IMR-90 (cell line): Measurements from ENCODE around the gene CYTH1. TPM values are rescaled to one million over a fixed set of nuclear protein-coding genes. Genes with fewer than 3 reads are reported as not detected.
A peak's percentile ranks its signal among the peaks of the same experiment; 100 is the strongest.

Source experiments
- ATAC-seq: fragments of 200-7000 bp; cut with Tn5 transposase; 2 replicates; pipeline ENCODE4 v1.9.1; 2020; ENCODE audit warnings: low read depth, mild to moderate bottlenecking, moderate library complexity
- BruUV-seq: library from RNA; stranded (reverse); fragments of 400-500 nt; replicated peaks from 2 replicates; lab custom pipeline; 2021; lab: Mats Ljungman, UMichigan
- CTCF ChIA-PET: fragments of 300-600 bp; formaldehyde crosslinking; extraction: SDS; loops from one replicate; lab custom pipeline; 2021; ENCODE audit warnings: antibody characterized with exemption; lab: Yijun Ruan, JAX
- POLR2A ChIA-PET: fragments of 300-600 bp; sonication (Branson Sonifier 250); formaldehyde crosslinking; loops from one replicate; lab custom pipeline; 2022; ENCODE audit warnings: antibody characterized with exemption; ENCODE audit not compliant: unreplicated experiment; lab: Charles Lee
- DNase-seq: peaks from one replicate; pipeline ENCODE4 v3.0.0; 2013
- H2AFZ ChIP-seq: replicated peaks from 2 replicates; pipeline ENCODE3; 2013; ENCODE audit warnings: low read length, mild to moderate bottlenecking; ENCODE audit not compliant: poor library complexity
- H2AK5ac ChIP-seq: 2 replicates; pipeline ENCODE4 v1.6.1; 2013; ENCODE audit warnings: low read depth, low read length, inconsistent platforms
- H2AK9ac ChIP-seq: replicated peaks from 2 replicates; pipeline ENCODE3; 2013; ENCODE audit warnings: mild to moderate bottlenecking, low read depth, low read length, moderate library complexity; ENCODE audit not compliant: poor library complexity
- H2BK120ac ChIP-seq: 2 replicates; pipeline ENCODE4 v1.6.1; 2013; ENCODE audit warnings: low read depth, low read length, inconsistent platforms
- H2BK15ac ChIP-seq: 3 replicates; pipeline ENCODE4 v1.6.1; 2013; ENCODE audit warnings: low read depth, low read length, inconsistent platforms
- H2BK20ac ChIP-seq: 2 replicates; pipeline ENCODE4 v1.6.1; 2013; ENCODE audit warnings: low read depth, mild to moderate bottlenecking, inconsistent platforms, low read length, moderate library complexity
- H2BK5ac ChIP-seq: 2 replicates; pipeline ENCODE4 v1.6.1; 2013; ENCODE audit warnings: mild to moderate bottlenecking, low read depth, low read length, inconsistent platforms; ENCODE audit not compliant: poor library complexity, severe bottlenecking
- H3K14ac ChIP-seq: replicated peaks from 2 replicates; pipeline ENCODE4 v1.6.1; 2013; ENCODE audit warnings: low read depth, low read length, inconsistent platforms
- H3K18ac ChIP-seq: 2 replicates; pipeline ENCODE4 v1.6.1; 2013; ENCODE audit warnings: low read depth, low read length, control low read depth
- H3K23ac ChIP-seq: 2 replicates; pipeline ENCODE4 v1.6.1; 2013; ENCODE audit warnings: low read depth, low read length, inconsistent platforms
- H3K27ac ChIP-seq: 2 replicates; pipeline ENCODE4 v1.5.1; 2013; ENCODE audit warnings: mild to moderate bottlenecking, control low read depth, low read length; ENCODE audit not compliant: insufficient read depth
- H3K27me3 ChIP-seq: 2 replicates; pipeline ENCODE4 v1.6.1; 2013; ENCODE audit warnings: low read length; ENCODE audit not compliant: control insufficient read depth, insufficient read depth
- H3K36me3 ChIP-seq: 2 replicates; pipeline ENCODE4 v1.6.1; 2013; ENCODE audit warnings: low read length, mixed read lengths; ENCODE audit not compliant: control insufficient read depth, insufficient read depth
- H3K4ac ChIP-seq: 2 replicates; pipeline ENCODE4 v1.6.1; 2013; ENCODE audit warnings: low read depth, low read length, inconsistent platforms
- H3K4me1 ChIP-seq: 2 replicates; pipeline ENCODE4 v1.6.1; 2013; ENCODE audit warnings: low read length, mixed read lengths; ENCODE audit not compliant: control insufficient read depth, insufficient read depth
- H3K4me2 ChIP-seq: 2 replicates; pipeline ENCODE4 v1.6.1; 2013; ENCODE audit warnings: low read depth, mild to moderate bottlenecking, control low read depth, low read length, moderate library complexity
- H3K4me3 ChIP-seq: 2 replicates; pipeline ENCODE4 v1.5.1; 2013; ENCODE audit warnings: low read depth, mild to moderate bottlenecking, control low read depth, low read length, moderate library complexity; ENCODE audit not compliant: insufficient read depth
- H3K56ac ChIP-seq: 2 replicates; pipeline ENCODE4 v1.6.1; 2013; ENCODE audit warnings: low read length, inconsistent platforms; ENCODE audit not compliant: insufficient read depth; ENCODE audit errors: extremely low read depth
- H3K79me1 ChIP-seq, 2 experiments: 2 replicates each; pipeline ENCODE4 v1.6.1; 2013; ENCODE audit warnings: low read length in 2 of 2, inconsistent platforms in 1 of 2, low read depth in 1 of 2
- H3K9ac ChIP-seq: 2 replicates; pipeline ENCODE4 v1.6.1; 2013; ENCODE audit warnings: low read depth, low read length, control low read depth
- H3K9me1 ChIP-seq: 2 replicates; pipeline ENCODE4 v1.6.1; 2013; ENCODE audit warnings: low read length, inconsistent platforms; ENCODE audit not compliant: insufficient read depth
- H3K9me3 ChIP-seq: 2 replicates; pipeline ENCODE4 v1.6.1; 2013; ENCODE audit warnings: low read length; ENCODE audit not compliant: control insufficient read depth, insufficient read depth
- H4K20me1 ChIP-seq: 2 replicates; pipeline ENCODE4 v1.6.1; 2013; ENCODE audit warnings: low read length, inconsistent platforms; ENCODE audit not compliant: insufficient read depth
- H4K5ac ChIP-seq: 2 replicates; pipeline ENCODE4 v1.6.1; 2013; ENCODE audit warnings: mild to moderate bottlenecking, low read depth, low read length, control low read depth
- H4K8ac ChIP-seq, 2 experiments: 2 replicates each; pipeline ENCODE4 v1.6.1; 2013; ENCODE audit warnings: low read depth in 2 of 2, low read length in 2 of 2, control low read depth in 1 of 2, inconsistent platforms in 1 of 2
- H4K91ac ChIP-seq: 2 replicates; pipeline ENCODE4 v1.6.1; 2013; ENCODE audit warnings: low read depth, low read length, inconsistent platforms; ENCODE audit not compliant: insufficient read depth
- CEBPB ChIP-seq: IDR thresholded peaks from 2 replicates; pipeline ENCODE4 v1.6.1; 2012; ENCODE audit warnings: low read depth, low read length, improper control_type of control experiment
- CTCF ChIP-seq: conservative IDR thresholded peaks from 2 replicates; pipeline ENCODE4 v1.5.1; 2012; ENCODE audit warnings: mild to moderate bottlenecking, low read depth, low read length, improper control_type of control experiment
- ELK1 ChIP-seq: fragments of 150-350 bp; IDR thresholded peaks from 2 replicates; pipeline ENCODE4 v1.6.1; 2016; ENCODE audit warnings: low read depth, mild to moderate bottlenecking, low read length, moderate library complexity, borderline replicate concordance
- FOS ChIP-seq: fragments of 150-350 bp; IDR thresholded peaks from 2 replicates; pipeline ENCODE4 v1.6.1; 2016; ENCODE audit warnings: low read depth, low read length
- MAFK ChIP-seq: IDR thresholded peaks from 2 replicates; pipeline ENCODE4 v1.6.1; 2012; ENCODE audit warnings: low read depth, low read length, improper control_type of control experiment
- MXI1 ChIP-seq: IDR thresholded peaks from 2 replicates; pipeline ENCODE4 v1.6.1; 2012; ENCODE audit warnings: low read depth, mild to moderate bottlenecking, low read length, moderate library complexity, borderline replicate concordance
- POLR2A ChIP-seq: IDR thresholded peaks from 2 replicates; pipeline ENCODE4 v1.6.1; 2012; ENCODE audit warnings: mild to moderate bottlenecking, low read depth, low read length
- RCOR1 ChIP-seq: IDR thresholded peaks from 2 replicates; pipeline ENCODE4 v1.6.1; 2012; ENCODE audit warnings: mild to moderate bottlenecking, low read length, improper control_type of control experiment; ENCODE audit not compliant: insufficient replicate concordance
- USF2 ChIP-seq: fragments of 150-350 bp; IDR thresholded peaks from 2 replicates; pipeline ENCODE4 v1.6.1; 2017; ENCODE audit warnings: mild to moderate bottlenecking, antibody characterized with exemption, low read length, low read depth
- WGBS, 2 experiments: methylation state at CpG; one replicate each; pipeline versions ENCODE4 v1.1.5 to v1.1.7; 2013; ENCODE audit warnings: missing lambda C conversion rate in 2 of 2; ENCODE audit not compliant: insufficient read length in 1 of 2; ENCODE audit errors: extremely low coverage in 2 of 2; 5-methylcytosine and 5-hydroxymethylcytosine counted together
- dilution Hi-C: fragments of 300-500 bp; cut with HindIII; formaldehyde crosslinking; loops from one replicate; pipeline ENCODE4 v1.14.3; 2018; ENCODE audit warnings: low sequenced_read_pairs; ENCODE audit not compliant: unreplicated experiment
- in situ Hi-C: fragments of 300-500 bp; cut with MboI; formaldehyde crosslinking; loops from 3 replicates; pipeline ENCODE4 v1.14.3; 2019; ENCODE audit warnings: low sequenced_read_pairs, inconsistent platforms, mixed read lengths
- intact Hi-C: fragments of 100-400 bp; cut with micrococcal nuclease; formaldehyde crosslinking; loops from 2 replicates; pipeline ENCODE4 v1.10.0; 2022
- polyA plus RNA-seq, 3 experiments: library from polyadenylated mRNA; depleted of rRNA; stranded (reverse); fragments of >200 nt; gene quantifications; 2 replicates each; pipeline ENCODE4 v1.2.3, GENCODE V29; 2012; ENCODE audit warnings: low replicate concordance in 1 of 3
- total RNA-seq: library from RNA; depleted of rRNA; stranded (reverse); fragments of >200 nt; gene quantifications from 2 replicates; pipeline ENCODE4 v1.2.3, GENCODE V29; 2012

The CYTH1 gene
- total and polyA plus RNA-seq, 2 of the 4 experiments (the other 2 are of a cell fraction) = 7.9 to 12.4 TPM

GRCh38 chr17:78808163-78808562 is 26.1 kb upstream of the CYTH1 start:
- peak; percentile 84 for ATAC-seq

More at GRCh38 chr17:78808163-78808562, 26.1 kb upstream of the CYTH1 start:
- Histone ChIP-seq H4K5ac (no peak overlapping the region), H3K4me1 (no peaks in the 10 kb centered on the region), H3K14ac (no peak overlapping the region), H3K4me3 (no peak overlapping the region), H3K9ac (no peak overlapping the region), H3K79me1 (peaks cover 17 to 42% of the 10 kb centered on the region in 2 experiments), H4K8ac (no peak overlapping the region), H3K56ac (no peak overlapping the region), H2BK20ac (no peak overlapping the region), H3K18ac (no peak overlapping the region), H3K4ac (no peak overlapping the region), H3K36me3 (peaks cover 65% of the 10 kb centered on the region), H2AK5ac (no peak overlapping the region), H2AFZ (no peak overlapping the region), H3K27me3 (no peaks in the 10 kb centered on the region), H3K27ac (no peak overlapping the region), H4K20me1 (peaks cover 4% of the 10 kb centered on the region), H2BK120ac (no peak overlapping the region), H3K4me2 (no peak overlapping the region), H3K9me1 (peaks cover 5% of the 10 kb centered on the region; the same call in 1 of the 2 replicates), H2BK5ac (no peak overlapping the region), H2BK15ac (no peak overlapping the region), H2AK9ac (no peak overlapping the region), H3K9me3 (no peaks in the 10 kb centered on the region), H4K91ac (no peak overlapping the region), H3K23ac (no peak overlapping the region)
- TF ChIP-seq POLR2A (no peak), MXI1 (no peak), RCOR1 (no peak), FOS (no peak), ELK1 (no peak), USF2 (no peak), CTCF (no peak), MAFK (no peak), CEBPB (no peak)
- peak; percentile 39 for DNase-seq
- intact Hi-C loops (loop anchor here (2.0 kb wide), 1 partner anchor 17 kb away; no protein-coding TSS in a partner anchor), dilution Hi-C loops (no loop called here), in situ Hi-C loops (no loop called here)
- ChIA-PET POLR2A (no interaction called here), CTCF (interaction anchor here (1.0 kb wide), 1 partner anchor 9 kb away, joined by 3 read pairs; no protein-coding TSS in a partner anchor)
- BruUV-seq = no TSS peak
- WGBS, 2 experiments = no CpG with 5 or more reads among the region's 4 CpGs
